Mesothelial cell of epicardium (in vitro differentiated cells): ENCODE results near the gene ZNF212. TPM values are rescaled to one million over a fixed set of nuclear protein-coding genes. Genes with fewer than 3 reads are reported as not detected.

ENCODE experiments used
- DNase-seq, 2 experiments: peaks; one replicate each; pipeline ENCODE4 v3.0.0; 2021; ENCODE audit warnings: low spot score in 2 of 2; ENCODE audit not compliant: unreplicated experiment in 2 of 2
- H3K27ac Mint-ChIP-seq: 2 replicates; pipeline ENCODE4 v1.8.0; 2021; ENCODE audit warnings: mixed read lengths
- H3K27me3 Mint-ChIP-seq: 2 replicates; pipeline ENCODE4 v1.8.0; 2021; ENCODE audit warnings: low read depth, mixed read lengths
- H3K36me3 Mint-ChIP-seq: 2 replicates; pipeline ENCODE4 v1.8.0; 2021; ENCODE audit warnings: mixed read lengths
- H3K4me1 Mint-ChIP-seq: 2 replicates; pipeline ENCODE4 v1.8.0; 2021; ENCODE audit warnings: mixed read lengths
- H3K4me3 Mint-ChIP-seq: 2 replicates; pipeline ENCODE4 v1.8.0; 2021; ENCODE audit warnings: mild to moderate bottlenecking, moderate library complexity, mixed read lengths
- H3K9me3 Mint-ChIP-seq: 2 replicates; pipeline ENCODE4 v1.8.0; 2021; ENCODE audit warnings: mixed read lengths
- CTCF ChIP-seq: fragments of 200-600 bp; sonication (generic); IDR thresholded peaks from one replicate; pipeline ENCODE4 v1.5.0; 2021; ENCODE audit warnings: antibody characterized with exemption; ENCODE audit not compliant: unreplicated experiment
- total RNA-seq: library from RNA; stranded (reverse); gene quantifications from 3 replicates; pipeline ENCODE4 v1.2.1, GENCODE V29; 2021

ZNF212 gene
- total RNA-seq, 1 donor from 2014 or later = 20.8 TPM

GRCh38 chr7:149281508-149282330 lies 42.3 kb downstream of the ZNF212 start:
- Mint-ChIP-seq H3K36me3 (peaks cover 35% of the 10 kb centered on the region), H3K4me3 (no peak overlapping the region), H3K9me3 (no peaks in the 10 kb centered on the region), H3K4me1 (peaks cover 11% of the 10 kb centered on the region), H3K27ac (no peak overlapping the region), H3K27me3 (no peaks in the 10 kb centered on the region)
- no peak for DNase-seq
- TF ChIP-seq CTCF = no peak

- no peaks in the 10 kb centered on the region for H3K9me3 Mint-ChIP-seq
- DNase-seq = no peak
- TF ChIP-seq CTCF = no peak
- H3K4me3 Mint-ChIP-seq = no peak overlapping the region
- H3K27me3 Mint-ChIP-seq = no peaks in the 10 kb centered on the region
- peaks cover 32% of the 10 kb centered on the region for H3K36me3 Mint-ChIP-seq
- H3K27ac Mint-ChIP-seq = no peak overlapping the region
- H3K4me1 Mint-ChIP-seq = peaks cover 11% of the 10 kb centered on the region
Measured at GRCh38 chr7:149282331-149282655, 42.8 kb downstream of the ZNF212 start.

DNA sequence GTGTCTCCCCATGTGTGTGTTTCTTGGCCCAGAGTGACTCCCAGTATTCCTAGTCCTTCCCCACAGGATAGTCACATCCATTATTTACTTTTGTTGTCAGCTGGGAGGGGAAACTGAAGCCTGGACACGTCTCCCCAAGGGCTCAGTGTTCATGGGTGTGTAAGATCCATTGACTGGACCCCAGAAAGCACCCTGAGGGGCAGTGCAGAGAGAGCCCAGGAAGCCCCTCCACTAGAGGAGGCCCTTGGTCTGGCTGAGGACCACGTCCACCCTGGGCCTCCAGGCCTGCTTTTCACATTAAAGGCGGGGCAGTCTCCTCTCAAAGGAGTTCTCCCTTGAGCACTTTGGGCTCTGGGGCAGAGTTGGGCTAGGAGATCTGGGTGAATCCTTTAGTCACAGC lies 43.9 kb downstream of the ZNF212 start:
- no peak for DNase-seq
- TF ChIP-seq CTCF = no peak
- peaks cover 11% of the 10 kb centered on the region for H3K4me1 Mint-ChIP-seq
- H3K9me3 Mint-ChIP-seq = no peaks in the 10 kb centered on the region
- H3K36me3 Mint-ChIP-seq = peaks cover 29% of the 10 kb centered on the region
- no peak overlapping the region for H3K27ac Mint-ChIP-seq
- H3K27me3 Mint-ChIP-seq = no peaks in the 10 kb centered on the region
- no peak overlapping the region for H3K4me3 Mint-ChIP-seq

DNA sequence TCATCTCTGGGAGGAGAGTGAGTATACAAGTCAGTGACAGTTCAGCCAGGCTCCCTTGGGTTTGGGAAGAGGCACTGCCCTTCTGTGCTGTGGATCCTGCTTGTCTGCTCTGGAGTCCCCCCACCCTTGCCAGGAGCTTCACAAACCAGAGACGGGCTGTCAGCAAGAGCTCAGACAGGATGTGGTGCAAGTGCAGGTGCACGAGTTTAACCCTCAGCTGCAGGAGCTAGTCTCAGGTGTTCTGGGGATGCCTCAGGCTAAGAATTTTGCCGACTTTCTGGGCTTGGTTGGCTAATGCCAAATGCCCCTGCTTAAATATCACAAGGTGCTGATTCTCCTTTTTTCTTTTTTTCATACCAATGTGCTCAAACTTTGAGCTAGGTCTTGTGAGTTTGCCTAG lies 44.9 kb downstream of the ZNF212 start:
- no peak for DNase-seq
- no peaks in the 10 kb centered on the region for H3K27me3 Mint-ChIP-seq
- no peak overlapping the region for H3K27ac Mint-ChIP-seq
- no peak for TF ChIP-seq CTCF
- peaks cover 11% of the 10 kb centered on the region for H3K4me1 Mint-ChIP-seq
- no peaks in the 10 kb centered on the region for H3K9me3 Mint-ChIP-seq
- peak overlapping the region; percentile 90 for H3K4me3 Mint-ChIP-seq
- H3K36me3 Mint-ChIP-seq = peaks cover 20% of the 10 kb centered on the region

DNA sequence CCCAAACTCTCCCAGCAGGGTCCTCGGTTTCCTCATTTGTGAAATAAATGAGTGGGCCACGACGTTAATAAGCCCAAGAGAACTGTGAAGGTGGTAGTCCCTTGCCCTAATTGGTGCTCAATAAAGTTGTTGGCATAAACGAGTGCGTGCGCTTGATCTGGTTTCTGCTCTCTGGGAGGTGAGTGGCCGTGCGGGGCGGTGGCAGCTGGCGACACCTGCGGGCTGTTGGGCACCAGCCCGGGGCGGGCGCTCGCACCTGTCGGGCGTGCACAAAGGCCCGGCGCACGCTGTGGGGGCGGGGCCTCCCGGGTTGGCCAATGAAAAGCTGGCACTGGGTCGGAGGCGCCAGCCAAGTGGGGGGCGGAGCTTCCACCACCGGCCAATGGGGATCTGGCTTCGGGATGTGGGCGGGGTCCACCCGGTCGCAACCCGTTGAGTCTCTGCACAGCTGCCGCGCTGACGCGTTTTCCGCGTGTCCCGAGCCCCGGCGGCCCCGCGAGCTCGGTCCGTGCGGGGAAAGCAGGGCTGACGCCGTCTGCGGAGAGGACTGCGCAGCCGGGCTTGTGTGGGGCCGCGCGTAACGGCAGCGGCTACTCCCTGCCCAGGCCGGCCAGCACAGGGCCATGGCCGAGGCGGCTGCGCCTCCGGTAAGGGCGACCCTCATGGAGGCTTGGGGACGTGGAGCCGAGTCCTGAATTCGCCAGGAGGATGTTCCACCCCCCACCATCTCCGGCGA lies 45.6 kb downstream of the ZNF212 start:
- DNase-seq = peak; percentile 87 to 98
- Mint-ChIP-seq H3K27me3 (no peaks in the 10 kb centered on the region), H3K9me3 (no peaks in the 10 kb centered on the region), H3K4me3 (peak overlapping the region; percentile 90), H3K36me3 (peaks cover 18% of the 10 kb centered on the region), H3K27ac (peak overlapping the region; percentile 30), H3K4me1 (peaks cover 11% of the 10 kb centered on the region)
- TF ChIP-seq CTCF = no peak
